ENCODE measurements around the gene ATP6V1F.

Gene ATP6V1F

DNA sequence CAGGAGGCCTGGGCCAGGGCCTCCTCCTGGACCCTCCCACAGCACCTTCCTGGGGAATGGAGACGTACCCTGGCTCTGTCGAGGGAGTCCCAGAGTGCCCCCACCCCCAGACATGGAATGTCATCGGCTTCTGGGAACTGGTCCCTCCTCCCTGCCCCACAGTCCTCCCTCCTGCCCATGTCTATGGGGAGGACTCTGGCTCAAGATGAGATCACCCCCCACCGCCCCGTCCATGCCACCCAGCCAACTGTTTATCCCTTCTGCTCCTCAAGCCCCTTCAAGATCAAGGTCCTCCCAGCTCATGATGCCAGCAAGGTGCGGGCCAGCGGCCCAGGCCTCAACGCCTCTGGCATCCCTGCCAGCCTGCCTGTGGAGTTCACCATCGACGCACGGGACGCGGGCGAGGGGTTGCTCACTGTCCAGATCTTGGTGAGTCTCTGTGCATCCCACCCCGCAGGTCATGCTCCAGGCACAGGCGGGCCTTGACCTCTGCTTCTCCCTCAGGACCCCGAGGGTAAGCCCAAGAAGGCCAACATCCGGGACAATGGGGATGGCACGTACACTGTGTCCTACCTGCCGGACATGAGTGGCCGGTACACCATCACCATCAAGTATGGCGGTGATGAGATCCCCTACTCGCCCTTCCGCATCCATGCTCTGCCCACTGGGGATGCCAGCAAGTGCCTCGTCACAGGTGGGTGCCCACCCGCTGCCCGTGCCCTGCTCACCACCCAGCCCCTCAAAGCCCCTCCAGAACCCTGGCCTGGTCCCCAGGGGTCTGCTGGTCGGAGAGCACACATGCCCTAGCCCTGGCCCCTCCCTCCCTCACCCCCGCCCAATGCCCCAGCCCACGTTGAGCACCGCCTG lies 14.1 kb upstream of the ATP6V1F start:
- DNase-seq (ENCODE audit: low read depth in 1 of 2, low spot score in 1 of 2): no peak

DNA sequence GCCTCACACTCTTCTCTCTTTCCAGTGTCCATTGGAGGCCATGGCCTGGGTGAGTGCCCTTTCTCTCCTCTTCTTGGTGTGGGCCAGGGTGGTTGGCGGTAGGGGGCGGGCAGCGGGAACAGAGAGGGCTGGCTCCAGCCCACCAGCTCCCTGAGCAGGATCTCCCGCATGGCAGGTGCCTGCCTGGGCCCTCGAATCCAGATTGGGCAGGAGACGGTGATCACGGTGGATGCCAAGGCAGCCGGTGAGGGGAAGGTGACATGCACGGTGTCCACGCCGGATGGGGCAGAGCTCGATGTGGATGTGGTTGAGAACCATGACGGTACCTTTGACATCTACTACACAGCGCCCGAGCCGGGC lies 13.5 kb upstream of the ATP6V1F start:
- no peak for DNase-seq (ENCODE audit: low read depth in 1 of 2, low spot score in 1 of 2)

DNA sequence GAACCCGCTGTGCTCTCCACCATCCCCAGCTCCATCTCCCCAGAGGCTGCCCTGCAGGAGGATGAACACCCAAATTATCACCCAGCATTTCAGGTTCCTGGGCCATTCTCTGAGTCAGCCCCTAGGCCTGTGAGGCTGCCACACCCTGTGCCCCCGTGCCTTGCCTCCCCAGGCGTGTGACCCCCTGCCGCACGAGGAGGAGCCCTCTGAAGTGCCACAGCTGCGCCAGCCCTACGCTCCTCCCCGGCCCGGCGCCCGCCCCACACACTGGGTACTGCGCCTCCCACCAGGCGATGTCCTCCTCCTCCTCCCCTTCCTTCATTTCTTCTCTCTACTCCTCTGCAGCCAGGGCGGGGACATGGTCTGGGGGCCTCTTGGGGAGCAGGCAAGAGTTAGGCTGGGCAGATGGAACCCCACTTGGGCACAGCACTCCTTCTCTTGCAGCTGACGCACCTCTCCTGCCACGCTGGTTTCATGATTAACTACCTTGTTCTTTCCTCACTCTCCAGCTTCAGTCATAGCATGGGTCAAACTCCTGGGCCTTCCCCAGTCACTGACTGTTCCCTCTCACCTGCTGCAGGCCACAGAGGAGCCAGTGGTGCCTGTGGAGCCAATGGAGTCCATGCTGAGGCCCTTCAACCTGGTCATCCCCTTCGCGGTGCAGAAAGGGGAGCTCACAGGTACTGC lies 12.7 kb upstream of the ATP6V1F start:
- DNase-seq (ENCODE audit: low read depth in 1 of 2, low spot score in 1 of 2): no peak

DNA sequence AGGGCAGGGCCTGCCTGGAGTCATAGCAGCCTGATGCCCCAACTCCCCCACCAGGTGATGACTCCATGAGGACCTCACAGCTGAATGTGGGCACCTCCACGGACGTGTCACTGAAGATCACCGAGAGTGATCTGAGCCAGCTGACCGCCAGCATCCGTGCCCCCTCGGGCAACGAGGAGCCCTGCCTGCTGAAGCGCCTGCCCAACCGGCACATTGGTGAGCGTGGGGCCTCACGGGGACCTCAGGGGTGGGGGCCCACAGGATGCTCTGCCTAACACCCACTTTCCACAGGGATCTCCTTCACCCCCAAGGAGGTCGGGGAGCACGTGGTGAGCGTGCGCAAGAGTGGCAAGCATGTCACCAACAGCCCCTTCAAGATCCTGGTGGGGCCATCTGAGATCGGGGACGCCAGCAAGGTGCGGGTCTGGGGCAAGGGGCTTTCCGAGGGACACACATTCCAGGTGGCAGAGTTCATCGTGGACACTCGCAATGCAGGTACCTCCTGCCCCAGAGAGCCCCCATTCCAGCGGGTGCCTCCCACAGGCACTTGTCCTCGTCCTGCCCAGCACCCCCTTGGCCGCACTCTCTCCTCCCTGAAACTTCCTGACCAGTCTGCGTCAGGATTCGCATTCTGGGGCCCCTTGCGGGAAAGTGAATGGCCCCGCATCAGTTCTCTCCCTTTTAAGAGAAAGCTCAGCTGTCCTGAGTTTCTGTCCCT lies 10.0 kb upstream of the ATP6V1F start:
- DNase-seq (ENCODE audit: low read depth in 1 of 2, low spot score in 1 of 2): no peak

DNA sequence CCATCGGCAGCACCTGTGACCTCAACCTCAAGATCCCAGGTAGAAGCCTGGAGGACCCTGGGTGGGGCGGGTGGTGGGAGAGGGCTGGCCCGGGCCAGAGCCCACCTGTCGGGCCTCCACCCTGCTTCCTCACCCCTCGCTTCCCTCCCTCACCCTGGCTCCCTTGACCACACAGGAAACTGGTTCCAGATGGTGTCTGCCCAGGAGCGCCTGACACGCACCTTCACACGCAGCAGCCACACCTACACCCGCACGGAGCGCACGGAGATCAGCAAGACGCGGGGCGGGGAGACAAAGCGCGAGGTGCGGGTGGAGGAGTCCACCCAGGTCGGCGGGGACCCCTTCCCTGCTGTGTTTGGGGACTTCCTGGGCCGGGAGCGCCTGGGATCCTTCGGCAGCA lies 8.9 kb upstream of the ATP6V1F start:
- no peak for DNase-seq (ENCODE audit: low read depth in 1 of 2, low spot score in 1 of 2)

DNA sequence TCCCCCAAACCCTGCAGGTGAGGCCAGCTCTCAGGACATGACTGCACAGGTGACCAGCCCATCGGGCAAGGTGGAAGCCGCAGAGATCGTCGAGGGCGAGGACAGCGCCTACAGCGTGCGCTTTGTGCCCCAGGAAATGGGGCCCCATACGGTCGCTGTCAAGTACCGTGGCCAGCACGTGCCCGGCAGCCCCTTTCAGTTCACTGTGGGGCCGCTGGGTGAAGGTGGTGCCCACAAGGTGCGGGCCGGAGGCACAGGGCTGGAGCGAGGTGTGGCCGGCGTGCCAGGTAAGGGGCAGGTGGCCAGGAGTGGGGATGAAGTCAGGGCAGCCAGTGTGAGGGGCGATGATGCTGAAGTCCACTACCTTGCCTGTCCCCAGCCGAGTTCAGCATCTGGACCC lies 8.3 kb upstream of the ATP6V1F start:
- no peak for DNase-seq (ENCODE audit: low read depth in 1 of 2, low spot score in 1 of 2)

DNA sequence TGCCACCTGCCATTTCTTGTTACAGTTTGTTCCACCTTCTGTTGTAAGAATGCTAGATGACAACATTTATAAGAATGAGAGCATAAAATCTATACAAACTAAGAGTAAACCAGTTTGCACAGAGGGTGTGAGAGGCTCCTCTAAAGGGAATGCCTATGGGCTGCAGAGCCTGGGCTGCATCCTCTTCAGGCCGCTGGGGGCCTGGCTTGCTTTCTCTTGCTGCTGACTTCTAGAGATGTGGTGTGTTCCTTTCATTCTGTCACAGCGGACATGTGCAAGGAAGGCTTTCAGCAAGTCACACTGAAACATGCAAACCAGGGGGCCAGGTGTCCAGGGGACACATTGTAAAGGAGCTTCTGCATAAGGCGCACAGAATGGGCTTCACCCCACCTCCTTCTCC lies 7.1 kb upstream of the ATP6V1F start:
- DNase-seq (ENCODE audit: low read depth in 1 of 2, low spot score in 1 of 2): no peak

DNA sequence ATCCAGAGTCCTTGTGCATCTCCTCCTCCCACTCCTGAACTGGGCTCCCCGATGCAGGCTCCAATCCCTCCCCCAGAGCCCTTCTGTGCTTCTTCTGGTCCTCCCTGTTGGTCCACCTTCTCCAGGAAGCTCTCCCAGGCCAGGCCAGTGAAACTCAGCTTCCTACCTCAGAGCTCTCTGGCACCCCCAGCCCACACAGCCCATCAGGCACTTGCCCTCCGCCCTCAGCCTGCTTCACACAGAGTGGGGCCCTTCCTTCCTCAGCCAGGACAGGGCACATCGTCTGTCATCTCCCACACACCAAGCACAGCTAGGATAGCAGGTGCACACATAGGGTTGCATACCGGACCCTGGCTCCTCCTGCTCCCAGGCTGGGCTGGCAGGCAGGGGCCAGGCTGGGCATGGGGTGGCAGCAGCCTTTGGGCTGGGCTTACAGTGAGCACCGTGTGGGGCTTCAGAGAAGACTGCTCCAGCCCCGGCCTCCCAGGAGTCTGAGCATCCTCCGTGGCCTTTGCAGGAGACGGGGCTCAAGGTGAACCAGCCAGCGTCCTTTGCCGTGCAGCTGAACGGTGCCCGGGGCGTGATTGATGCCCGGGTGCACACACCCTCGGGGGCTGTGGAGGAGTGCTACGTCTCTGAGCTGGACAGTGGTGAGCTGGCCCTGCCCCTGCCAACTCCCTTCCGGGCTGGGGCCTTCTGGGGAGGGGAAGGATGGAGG lies 6.5 kb upstream of the ATP6V1F start:
- no peak for DNase-seq (ENCODE audit: low read depth in 1 of 2, low spot score in 1 of 2)

DNA sequence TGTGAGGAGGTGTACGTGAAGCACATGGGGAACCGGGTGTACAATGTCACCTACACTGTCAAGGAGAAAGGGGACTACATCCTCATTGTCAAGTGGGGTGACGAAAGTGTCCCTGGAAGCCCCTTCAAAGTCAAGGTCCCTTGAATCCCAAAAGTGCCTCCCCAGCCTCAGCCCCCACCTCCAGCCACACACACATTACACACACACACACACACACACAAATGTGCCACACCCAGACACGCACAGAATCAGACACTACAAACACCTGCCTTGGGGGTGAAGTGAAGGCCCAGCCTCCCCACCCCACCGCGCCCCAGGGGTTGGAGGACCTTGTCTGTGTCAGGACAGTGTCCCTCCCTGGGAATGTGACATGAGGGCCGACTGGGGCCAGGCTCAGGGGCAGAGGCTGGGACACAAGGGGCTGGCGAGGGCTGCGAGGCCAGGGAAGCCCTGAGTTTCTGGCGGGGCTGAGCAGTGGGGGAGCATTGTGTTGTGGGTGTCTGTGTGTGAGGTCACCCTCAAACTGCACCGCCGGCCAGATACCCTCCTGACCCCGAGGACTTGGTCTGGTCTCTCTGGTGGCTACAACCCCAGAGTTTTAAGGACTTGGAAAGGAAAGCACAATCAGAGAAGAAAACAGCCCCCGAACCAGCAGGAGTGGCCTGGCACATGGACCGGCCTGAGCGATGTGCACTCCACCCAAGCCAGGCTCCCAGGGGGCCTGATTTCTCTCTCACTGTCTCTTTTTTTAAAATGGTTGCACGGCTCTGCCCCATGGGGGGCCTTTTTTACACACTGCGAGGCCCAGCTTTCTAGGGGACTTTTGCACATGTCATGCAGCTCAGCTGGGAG lies 4.0 kb upstream of the ATP6V1F start:
- DNase-seq (ENCODE audit: low read depth in 1 of 2, low spot score in 1 of 2): no peak

DNA sequence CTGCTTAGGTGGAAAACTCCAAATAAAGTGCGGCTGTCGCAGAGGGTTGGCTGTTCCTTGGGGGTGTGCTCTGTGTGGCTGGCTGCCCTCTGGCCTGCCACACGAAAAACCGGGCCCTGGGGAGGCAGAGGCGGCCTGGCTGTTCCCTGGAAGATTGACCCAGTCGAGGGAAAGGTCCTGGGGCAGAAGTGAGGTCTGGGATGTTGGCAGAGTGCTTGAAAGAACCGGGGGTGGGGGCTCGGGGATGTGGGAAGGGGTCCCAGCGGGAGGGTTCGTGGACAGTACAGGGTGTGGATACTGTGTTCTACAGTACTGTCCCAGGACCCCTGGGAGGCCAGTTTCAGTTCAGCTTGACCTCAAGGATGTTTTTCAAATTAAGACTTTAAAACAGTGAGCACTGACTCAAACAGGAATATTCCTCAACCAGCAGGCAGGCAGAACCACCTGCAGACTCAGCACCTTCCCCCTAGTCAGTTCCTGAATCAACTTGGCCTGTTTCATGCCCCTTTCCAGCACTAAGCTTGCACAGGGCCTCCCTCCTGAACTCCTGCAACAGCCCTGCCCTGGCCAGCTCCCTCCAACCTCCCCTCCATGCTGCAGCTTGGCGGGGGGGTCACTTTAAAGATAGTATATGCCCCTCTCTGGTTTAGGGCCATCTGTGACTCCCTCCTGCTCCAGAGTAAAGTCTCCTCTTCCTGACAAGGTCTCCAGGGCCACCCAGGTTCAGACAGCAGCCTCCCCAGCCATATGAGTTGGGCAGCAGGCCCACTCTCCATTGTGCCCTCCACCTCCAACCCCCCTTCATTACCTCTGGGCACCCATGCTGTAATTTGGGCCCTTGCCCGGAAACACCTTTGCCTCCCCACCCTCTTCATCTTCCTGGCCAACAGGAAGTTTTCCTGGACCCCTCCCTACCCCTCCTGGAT lies 3.2 kb upstream of the ATP6V1F start:
- no peak for DNase-seq (ENCODE audit: low read depth in 1 of 2, low spot score in 1 of 2)

DNA sequence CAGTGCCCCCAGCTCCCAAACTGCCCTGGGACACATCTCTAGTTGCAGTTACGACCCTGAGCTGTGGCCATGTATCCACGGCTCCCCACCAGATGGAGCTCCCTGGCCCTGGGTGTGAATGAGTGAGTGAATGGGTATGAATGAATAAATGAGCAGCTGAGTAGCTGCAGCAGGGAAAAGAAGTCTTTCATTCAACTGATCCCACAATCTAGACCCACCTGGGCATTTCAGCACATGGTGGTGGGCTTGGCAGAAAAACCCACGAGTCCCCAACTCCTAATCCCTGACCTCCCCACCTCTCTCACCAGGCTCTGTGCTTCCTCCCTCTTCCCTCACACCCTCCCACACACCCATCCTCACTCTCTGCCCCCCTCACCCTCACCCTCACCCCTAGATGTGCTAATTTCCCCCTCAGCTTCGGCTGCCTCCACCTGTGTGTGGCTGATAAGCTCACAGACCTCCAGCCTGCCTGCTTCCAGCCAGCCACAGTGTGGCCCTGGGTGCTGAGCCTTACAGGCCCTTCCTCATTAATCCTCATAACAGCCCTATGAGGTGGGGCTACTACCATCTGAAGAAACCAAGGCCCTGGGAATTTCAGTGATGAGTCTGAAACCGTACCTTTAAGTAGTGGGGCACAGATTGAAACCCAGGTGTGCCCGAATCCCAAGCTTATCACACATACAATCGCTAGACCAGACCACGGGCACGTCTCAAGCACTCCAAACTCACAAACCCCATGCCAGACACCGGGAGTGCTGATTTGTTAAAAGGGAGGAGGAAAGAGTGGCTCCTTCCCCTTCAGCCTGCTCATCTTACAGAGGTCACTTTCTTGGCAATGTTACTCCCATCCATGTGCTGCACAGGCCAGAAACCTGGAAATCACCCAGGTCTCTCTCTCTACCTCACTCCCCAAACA lies 2.2 kb upstream of the ATP6V1F start:
- no peak for DNase-seq (ENCODE audit: low read depth in 1 of 2, low spot score in 1 of 2)

DNA sequence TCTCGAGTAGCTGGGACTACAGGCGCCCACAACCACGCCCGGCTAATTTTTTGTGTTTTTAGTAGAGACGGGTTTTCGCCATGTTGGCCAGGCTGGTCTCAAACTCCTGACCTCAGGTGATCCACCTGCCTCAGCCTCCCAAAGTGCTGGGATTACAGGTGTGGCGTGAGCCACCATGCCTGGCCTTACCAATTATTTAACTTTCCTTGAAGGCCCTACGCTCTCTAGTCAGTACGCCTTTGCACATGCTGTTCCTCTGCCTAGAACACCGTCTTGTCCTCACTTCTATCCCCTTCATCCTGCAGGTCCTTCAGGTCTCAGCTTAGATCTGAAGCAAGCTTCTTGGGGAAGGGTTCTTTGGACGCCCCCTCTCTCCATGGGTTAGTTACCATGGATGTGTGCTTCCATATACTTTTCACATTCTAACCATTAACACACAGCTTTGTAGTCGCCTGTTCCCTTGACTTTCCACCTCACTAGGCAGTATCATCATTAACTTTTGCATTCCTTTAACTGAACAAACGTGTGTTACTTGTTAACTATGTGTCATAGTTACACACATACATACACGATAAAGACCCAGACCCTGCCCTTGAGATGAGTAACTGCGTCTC lies 592 bp upstream of the ATP6V1F start:
- DNase-seq (ENCODE audit: low read depth in 1 of 2, low spot score in 1 of 2): no peak

DNA sequence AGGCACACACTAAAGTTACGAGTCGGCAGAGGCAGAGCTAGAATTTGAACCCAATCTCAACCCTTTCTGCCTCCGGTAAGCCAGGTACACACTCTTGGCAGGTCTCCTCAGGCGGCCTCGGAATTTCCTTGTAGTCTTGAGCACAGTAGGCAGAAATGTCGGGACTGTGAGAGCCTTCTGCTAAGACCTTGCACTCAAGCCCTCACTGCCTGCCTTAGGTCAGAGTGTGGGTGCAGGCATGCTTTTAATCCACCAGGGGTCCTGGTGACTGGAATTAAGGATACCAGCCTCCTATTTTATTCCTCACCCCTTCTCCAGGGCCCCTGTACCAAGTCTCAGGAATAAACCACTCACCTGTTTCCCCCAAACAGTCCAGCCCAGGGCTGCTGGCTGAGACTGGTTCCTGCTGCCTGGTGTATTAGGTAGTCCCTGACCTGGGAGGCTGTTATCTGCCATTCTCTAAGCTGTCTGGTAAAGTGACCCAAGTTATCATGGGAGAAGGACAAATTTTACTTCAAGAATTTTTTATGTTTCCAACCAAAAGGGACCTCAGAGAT lies 855 bp downstream of the ATP6V1F start:
- DNase-seq (ENCODE audit: low read depth in 1 of 2, low spot score in 1 of 2): no peak

DNA sequence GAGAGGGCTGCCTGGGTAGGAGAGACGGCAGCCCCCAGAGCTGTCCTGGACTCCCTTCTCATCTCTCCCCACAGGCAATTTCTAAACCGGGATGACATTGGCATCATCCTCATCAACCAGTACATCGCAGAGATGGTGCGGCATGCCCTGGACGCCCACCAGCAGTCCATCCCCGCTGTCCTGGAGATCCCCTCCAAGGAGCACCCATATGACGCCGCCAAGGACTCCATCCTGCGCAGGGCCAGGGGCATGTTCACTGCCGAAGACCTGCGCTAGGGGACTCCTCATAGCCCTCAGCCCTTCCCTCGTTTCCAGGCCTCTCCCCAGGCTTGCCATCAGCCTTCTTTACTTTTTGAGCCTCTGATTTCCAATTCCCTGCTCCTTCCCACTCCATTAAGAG lies 2.6 kb downstream of the ATP6V1F start:
- no peak for DNase-seq (ENCODE audit: low read depth in 1 of 2, low spot score in 1 of 2)

DNA sequence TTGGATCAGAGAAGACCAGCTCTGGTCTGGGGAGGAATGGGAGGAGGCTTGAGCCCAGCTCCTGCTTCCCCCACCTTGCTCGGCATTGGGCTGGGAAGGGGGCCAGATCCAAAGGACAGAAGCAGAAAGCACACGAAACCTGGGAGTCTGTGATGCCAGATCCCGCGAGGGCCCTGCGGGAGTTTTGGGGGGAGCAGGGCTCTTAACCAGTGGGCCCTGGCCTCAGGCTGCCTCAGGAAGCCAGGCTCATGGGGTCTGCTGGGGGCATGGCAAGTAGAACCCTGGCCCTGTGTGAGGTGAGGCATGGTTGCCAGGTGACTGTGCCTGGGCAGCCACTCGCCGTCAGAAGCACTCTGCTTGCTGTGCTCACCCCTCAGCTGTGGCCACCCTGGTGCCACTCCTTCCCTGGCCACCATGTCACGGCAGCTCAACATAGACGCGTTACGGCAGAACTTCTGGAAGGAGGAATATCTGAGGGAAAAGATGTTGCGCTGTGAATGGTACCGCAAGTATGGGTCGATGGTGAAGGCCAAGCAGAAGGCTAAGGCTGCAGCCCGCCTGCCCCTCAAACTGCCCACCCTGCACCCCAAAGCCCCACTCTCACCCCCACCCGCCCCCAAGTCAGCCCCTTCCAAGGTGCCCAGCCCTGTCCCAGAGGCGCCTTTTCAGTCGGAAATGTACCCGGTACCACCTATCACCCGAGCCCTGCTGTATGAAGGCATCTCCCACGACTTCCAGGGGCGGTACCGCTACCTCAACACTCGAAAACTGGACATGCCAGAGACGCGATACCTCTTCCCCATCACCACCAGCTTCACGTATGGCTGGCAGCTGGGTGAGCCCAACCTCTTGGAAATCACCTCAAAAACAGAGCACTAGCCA lies 3.6 kb downstream of the ATP6V1F start:
- DNase-seq (ENCODE audit: low read depth in 1 of 2, low spot score in 1 of 2): no peak

DNA sequence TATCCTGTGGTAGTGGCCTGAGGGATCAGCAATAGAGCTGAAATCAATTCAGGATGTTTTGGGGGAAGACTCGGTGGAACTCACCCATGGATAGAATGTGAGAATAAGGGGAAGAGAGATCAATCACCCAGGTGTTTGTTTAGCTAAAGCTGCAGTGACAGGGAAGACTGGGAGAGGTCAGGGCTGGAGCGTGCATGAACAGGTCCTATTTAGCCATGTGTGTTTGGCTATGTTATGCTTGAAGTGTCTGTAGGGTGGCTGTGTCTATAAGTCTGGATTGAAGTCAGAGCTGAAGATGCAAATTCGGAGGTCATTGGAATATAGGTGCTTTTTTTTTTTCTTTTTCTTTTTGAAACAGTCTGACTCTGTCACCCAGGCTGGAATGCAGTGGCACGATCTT lies 4.6 kb downstream of the ATP6V1F start:
- DNase-seq (ENCODE audit: low read depth in 1 of 2, low spot score in 1 of 2): no peak
